ENCODE measurements around the gene IL6R. TPM values are rescaled to one million over a fixed set of nuclear protein-coding genes. Genes with fewer than 3 reads are reported as not detected.

The IL6R gene
- total RNA-seq, 1 donor from 2014 or later = 0.09 TPM

GRCh38 chr1:154423988-154424326, 18.8 kb downstream of the IL6R start:
- peaks cover 38% of the 10 kb centered on the region for H3K4me1 Mint-ChIP-seq
- H3K27ac Mint-ChIP-seq (ENCODE audit: unreplicated experiment) = peak overlapping the region; percentile 78

GRCh38 chr1:154425172-154425571, 20.0 kb downstream of the IL6R start:
- H3K4me1 Mint-ChIP-seq = peaks cover 33% of the 10 kb centered on the region

More at GRCh38 chr1:154423988-154424326, 18.8 kb downstream of the IL6R start:
- Mint-ChIP-seq H3K9me3 (no peaks in the 10 kb centered on the region), H3K4me3 (no peak overlapping the region), H3K27me3 (ENCODE audit: low read depth) (no peaks in the 10 kb centered on the region), H3K36me3 (ENCODE audit: low read depth) (no peaks in the 10 kb centered on the region)
- no peak for DNase-seq (ENCODE audit: low read depth, low spot score)
- TF ChIP-seq CTCF (conservative IDR thresholded peaks at IDR 0.05) = no peak

GRCh38 chr1:154427173-154428139, 22.3 kb downstream of the IL6R start:
- H3K27ac Mint-ChIP-seq (ENCODE audit: unreplicated experiment) = no peak overlapping the region
- H3K36me3 Mint-ChIP-seq (ENCODE audit: low read depth) = no peaks in the 10 kb centered on the region
- peaks cover 47% of the 10 kb centered on the region for H3K4me1 Mint-ChIP-seq
- no peak for TF ChIP-seq CTCF (conservative IDR thresholded peaks at IDR 0.05)
- H3K27me3 Mint-ChIP-seq (ENCODE audit: low read depth) = no peaks in the 10 kb centered on the region
- DNase-seq (ENCODE audit: low read depth, low spot score) = no peak
- H3K4me3 Mint-ChIP-seq = no peak overlapping the region
- H3K9me3 Mint-ChIP-seq = peaks cover 2% of the 10 kb centered on the region

More at GRCh38 chr1:154425172-154425571, 20.0 kb downstream of the IL6R start:
- no peak for DNase-seq (ENCODE audit: low read depth, low spot score)
- Mint-ChIP-seq H3K9me3 (no peaks in the 10 kb centered on the region), H3K27me3 (ENCODE audit: low read depth) (no peaks in the 10 kb centered on the region), H3K27ac (ENCODE audit: unreplicated experiment) (no peak overlapping the region), H3K36me3 (ENCODE audit: low read depth) (no peaks in the 10 kb centered on the region), H3K4me3 (no peak overlapping the region)
- no peak for TF ChIP-seq CTCF (conservative IDR thresholded peaks at IDR 0.05)

- Mint-ChIP-seq H3K4me1 (peaks cover 30% of the 10 kb centered on the region), H3K36me3 (ENCODE audit: low read depth) (no peaks in the 10 kb centered on the region), H3K4me3 (no peak overlapping the region), H3K27ac (ENCODE audit: unreplicated experiment) (peak overlapping the region; percentile 43), H3K9me3 (peaks cover 2% of the 10 kb centered on the region), H3K27me3 (ENCODE audit: low read depth) (no peaks in the 10 kb centered on the region)
- no peak for DNase-seq (ENCODE audit: low read depth, low spot score)
- no peak for TF ChIP-seq CTCF (conservative IDR thresholded peaks at IDR 0.05)
These were observed 24.0 kb downstream of the IL6R start for GRCh38 chr1:154429118-154429517.

- Mint-ChIP-seq H3K4me3 (no peak overlapping the region), H3K9me3 (peaks cover 2% of the 10 kb centered on the region), H3K27ac (ENCODE audit: unreplicated experiment) (peak overlapping the region; percentile 75), H3K27me3 (ENCODE audit: low read depth) (no peaks in the 10 kb centered on the region), H3K36me3 (ENCODE audit: low read depth) (no peaks in the 10 kb centered on the region), H3K4me1 (peaks cover 22% of the 10 kb centered on the region)
- no peak for DNase-seq (ENCODE audit: low read depth, low spot score)
- TF ChIP-seq CTCF (conservative IDR thresholded peaks at IDR 0.05) = no peak
These were observed 24.9 kb downstream of the IL6R start for GRCh38 chr1:154429841-154430611.
